Stomach (tissue), 4 donors: Measurements from ENCODE around the gene CMTM6.

ENCODE experiments used
- POLR2A ChIP-seq, 4 donors: fragments of 450-650 bp; IDR thresholded peaks; one replicate each; pipeline ENCODE4 v1.6.1; 2016; ENCODE audit warnings: antibody characterized with exemption in 4 of 4, control low read depth in 2 of 4, mild to moderate bottlenecking in 1 of 4, moderate library complexity in 1 of 4
- POLR2AphosphoS5 ChIP-seq, 3 donors: sonication (generic); formaldehyde crosslinking; IDR thresholded peaks; one replicate each; pipeline ENCODE4 v1.6.1; 2016; ENCODE audit warnings: antibody characterized with exemption in 3 of 3
- TF ChIP-seq, protein P1 (sequence below), 7 experiments: fragments of 450-650 bp in 4 of 7; fragments of 200-600 bp in 3 of 7; sonication (generic) in 3 of 7; IDR thresholded peaks; one replicate each; pipeline ENCODE4 v1.5.1; 2016 to 2019; ENCODE audit warnings: antibody characterized with exemption in 7 of 7, control low read depth in 2 of 7, mild to moderate bottlenecking in 1 of 7

DNA sequence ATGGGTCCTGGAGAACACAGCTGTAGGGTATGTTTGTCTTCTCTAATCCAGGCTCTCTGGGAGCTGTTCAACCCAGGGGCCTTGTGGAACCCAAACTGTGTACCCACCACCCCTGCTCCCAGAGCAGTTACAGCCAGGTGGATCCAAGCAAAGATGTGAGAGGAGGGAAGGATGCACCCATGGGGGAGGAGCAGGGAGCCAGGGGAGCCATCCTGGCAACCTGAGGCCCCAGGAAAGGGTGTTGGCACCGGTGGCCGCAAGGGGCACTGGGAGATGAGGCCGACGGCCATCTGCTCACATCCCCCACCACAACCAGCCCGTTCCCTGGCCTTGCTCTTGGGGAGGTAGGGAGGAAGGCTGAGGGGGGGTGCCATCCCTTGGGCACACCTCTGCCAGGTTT is 43.2 kb downstream of the CMTM6 start:
- TF ChIP-seq, protein P1, sequence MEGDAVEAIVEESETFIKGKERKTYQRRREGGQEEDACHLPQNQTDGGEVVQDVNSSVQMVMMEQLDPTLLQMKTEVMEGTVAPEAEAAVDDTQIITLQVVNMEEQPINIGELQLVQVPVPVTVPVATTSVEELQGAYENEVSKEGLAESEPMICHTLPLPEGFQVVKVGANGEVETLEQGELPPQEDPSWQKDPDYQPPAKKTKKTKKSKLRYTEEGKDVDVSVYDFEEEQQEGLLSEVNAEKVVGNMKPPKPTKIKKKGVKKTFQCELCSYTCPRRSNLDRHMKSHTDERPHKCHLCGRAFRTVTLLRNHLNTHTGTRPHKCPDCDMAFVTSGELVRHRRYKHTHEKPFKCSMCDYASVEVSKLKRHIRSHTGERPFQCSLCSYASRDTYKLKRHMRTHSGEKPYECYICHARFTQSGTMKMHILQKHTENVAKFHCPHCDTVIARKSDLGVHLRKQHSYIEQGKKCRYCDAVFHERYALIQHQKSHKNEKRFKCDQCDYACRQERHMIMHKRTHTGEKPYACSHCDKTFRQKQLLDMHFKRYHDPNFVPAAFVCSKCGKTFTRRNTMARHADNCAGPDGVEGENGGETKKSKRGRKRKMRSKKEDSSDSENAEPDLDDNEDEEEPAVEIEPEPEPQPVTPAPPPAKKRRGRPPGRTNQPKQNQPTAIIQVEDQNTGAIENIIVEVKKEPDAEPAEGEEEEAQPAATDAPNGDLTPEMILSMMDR (IDR thresholded peaks at IDR 0.05) = no peak
- no peak for TF ChIP-seq POLR2A (IDR thresholded peaks at IDR 0.05)
- no peak for TF ChIP-seq POLR2AphosphoS5 (IDR thresholded peaks at IDR 0.05)
